Lower lobe of right lung (tissue), 2 donors: ENCODE measurements around the gene NRIP2. TPM values are rescaled to one million over a fixed set of nuclear protein-coding genes. Genes with fewer than 3 reads are reported as not detected.
A peak's percentile ranks its signal among the peaks of the same experiment; 100 is the strongest.

Experiments
- ATAC-seq, 2 donors: fragments of 200-7000 bp; cut with Tn5 transposase; one replicate each; pipeline ENCODE4 v1.9.1; 2020 to 2022; ENCODE audit warnings: mild to moderate bottlenecking in 2 of 2, moderate library complexity in 2 of 2
- DNase-seq: peaks from one replicate; pipeline ENCODE4 v3.0.0-alpha.2; 2020
- H3K27ac ChIP-seq: fragments of 200-600 bp; one replicate; pipeline ENCODE4 v1.8.0; 2022
- H3K27me3 ChIP-seq: fragments of 200-600 bp; one replicate; pipeline ENCODE4 v1.8.0; 2022; ENCODE audit warnings: low read depth
- H3K36me3 ChIP-seq: fragments of 200-600 bp; one replicate; pipeline ENCODE4 v1.8.0; 2022; ENCODE audit warnings: mild to moderate bottlenecking
- H3K4me1 ChIP-seq: fragments of 200-600 bp; one replicate; pipeline ENCODE4 v1.8.0; 2022
- H3K4me3 ChIP-seq: fragments of 200-600 bp; one replicate; pipeline ENCODE4 v1.8.0; 2022; ENCODE audit warnings: mild to moderate bottlenecking
- H3K9me3 ChIP-seq: fragments of 200-600 bp; one replicate; pipeline ENCODE4 v1.8.0; 2022
- intact Hi-C: fragments of 100-400 bp; cut with DNase I; formaldehyde crosslinking; loops from one replicate; pipeline ENCODE4 v1.11.0; 2022
- total RNA-seq: library from RNA; stranded (reverse); fragmentation: NEBNext Ultra II Directional; extraction: Animal tissue kit (Norgen Biotek cat#: 25700); gene quantifications from one replicate; pipeline ENCODE4 v1.2.1, GENCODE V29; 2021
- TF ChIP-seq, protein P1 (sequence below): fragments of 200-600 bp; IDR thresholded peaks from one replicate; pipeline ENCODE4 v1.8.0; 2022; ENCODE audit warnings: antibody characterized with exemption, mild to moderate bottlenecking
- donor health status: DM: no; HTN: yes; CAD: no; lungs with severe emphysema.

The NRIP2 gene
- total RNA-seq, 1 donor from 2014 or later = 0.77 TPM

DNA sequence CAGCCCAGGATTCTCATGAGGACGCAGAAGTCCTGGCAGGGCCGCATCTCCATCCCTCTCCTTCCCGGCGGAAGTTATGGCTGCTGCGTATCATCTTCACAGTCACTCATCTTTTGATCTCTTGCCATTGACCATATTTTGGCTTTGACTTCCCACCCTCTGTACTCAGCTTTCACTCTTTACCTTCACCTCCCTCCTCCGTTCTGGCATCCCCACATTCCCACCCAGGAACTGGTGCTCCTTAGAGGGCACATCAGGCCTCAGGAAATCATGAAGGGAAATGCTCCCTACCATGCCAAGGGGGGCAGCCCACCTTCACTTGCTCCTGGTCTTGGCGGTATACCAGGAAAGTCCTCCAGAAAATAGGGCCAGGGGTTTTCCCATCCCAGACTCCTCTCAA lies 20.7 kb upstream of the NRIP2 start:
- Histone ChIP-seq H3K27me3 (no peaks in the 10 kb centered on the region), H3K4me1 (no peaks in the 10 kb centered on the region), H3K4me3 (no peak overlapping the region), H3K9me3 (no peaks in the 10 kb centered on the region), H3K36me3 (no peaks in the 10 kb centered on the region), H3K27ac (no peak overlapping the region)
- intact Hi-C loops = no loop called here
- TF ChIP-seq, protein P1, sequence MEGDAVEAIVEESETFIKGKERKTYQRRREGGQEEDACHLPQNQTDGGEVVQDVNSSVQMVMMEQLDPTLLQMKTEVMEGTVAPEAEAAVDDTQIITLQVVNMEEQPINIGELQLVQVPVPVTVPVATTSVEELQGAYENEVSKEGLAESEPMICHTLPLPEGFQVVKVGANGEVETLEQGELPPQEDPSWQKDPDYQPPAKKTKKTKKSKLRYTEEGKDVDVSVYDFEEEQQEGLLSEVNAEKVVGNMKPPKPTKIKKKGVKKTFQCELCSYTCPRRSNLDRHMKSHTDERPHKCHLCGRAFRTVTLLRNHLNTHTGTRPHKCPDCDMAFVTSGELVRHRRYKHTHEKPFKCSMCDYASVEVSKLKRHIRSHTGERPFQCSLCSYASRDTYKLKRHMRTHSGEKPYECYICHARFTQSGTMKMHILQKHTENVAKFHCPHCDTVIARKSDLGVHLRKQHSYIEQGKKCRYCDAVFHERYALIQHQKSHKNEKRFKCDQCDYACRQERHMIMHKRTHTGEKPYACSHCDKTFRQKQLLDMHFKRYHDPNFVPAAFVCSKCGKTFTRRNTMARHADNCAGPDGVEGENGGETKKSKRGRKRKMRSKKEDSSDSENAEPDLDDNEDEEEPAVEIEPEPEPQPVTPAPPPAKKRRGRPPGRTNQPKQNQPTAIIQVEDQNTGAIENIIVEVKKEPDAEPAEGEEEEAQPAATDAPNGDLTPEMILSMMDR = no peak
- no peak for ATAC-seq
- no peak for DNase-seq

- H3K36me3 ChIP-seq = no peaks in the 10 kb centered on the region
- H3K4me1 ChIP-seq = no peaks in the 10 kb centered on the region
- intact Hi-C loops = no loop called here
- no peak for DNase-seq
- ATAC-seq = no peak
- no peaks in the 10 kb centered on the region for H3K27me3 ChIP-seq
- H3K9me3 ChIP-seq = no peaks in the 10 kb centered on the region
- H3K27ac ChIP-seq = no peak overlapping the region
- TF ChIP-seq, protein P1 = no peak
- no peak overlapping the region for H3K4me3 ChIP-seq
Measured at GRCh38 chr12:2854669-2855453, 20.0 kb upstream of the NRIP2 start.

GRCh38 chr12:2853626-2854025 lies 18.8 kb upstream of the NRIP2 start:
- DNase-seq (peak; percentile 84), ATAC-seq (peak; percentile 88 to 89)
- H3K27me3 ChIP-seq = no peaks in the 10 kb centered on the region
- H3K36me3 ChIP-seq = no peaks in the 10 kb centered on the region
- no peak overlapping the region for H3K27ac ChIP-seq
- no peak overlapping the region for H3K4me3 ChIP-seq
- TF ChIP-seq, protein P1 = peak; percentile 79
- no peaks in the 10 kb centered on the region for H3K4me1 ChIP-seq
- H3K9me3 ChIP-seq = no peaks in the 10 kb centered on the region
- intact Hi-C loops = no loop called here

- Histone ChIP-seq H3K4me1 (no peaks in the 10 kb centered on the region), H3K27ac (no peak overlapping the region), H3K9me3 (no peaks in the 10 kb centered on the region), H3K36me3 (peaks cover 4% of the 10 kb centered on the region), H3K4me3 (no peak overlapping the region), H3K27me3 (no peaks in the 10 kb centered on the region)
- intact Hi-C loops = no loop called here
- no peak for DNase-seq
- no peak for ATAC-seq
- TF ChIP-seq, protein P1 = no peak
Measured at GRCh38 chr12:2851931-2852330, 17.1 kb upstream of the NRIP2 start.

DNA sequence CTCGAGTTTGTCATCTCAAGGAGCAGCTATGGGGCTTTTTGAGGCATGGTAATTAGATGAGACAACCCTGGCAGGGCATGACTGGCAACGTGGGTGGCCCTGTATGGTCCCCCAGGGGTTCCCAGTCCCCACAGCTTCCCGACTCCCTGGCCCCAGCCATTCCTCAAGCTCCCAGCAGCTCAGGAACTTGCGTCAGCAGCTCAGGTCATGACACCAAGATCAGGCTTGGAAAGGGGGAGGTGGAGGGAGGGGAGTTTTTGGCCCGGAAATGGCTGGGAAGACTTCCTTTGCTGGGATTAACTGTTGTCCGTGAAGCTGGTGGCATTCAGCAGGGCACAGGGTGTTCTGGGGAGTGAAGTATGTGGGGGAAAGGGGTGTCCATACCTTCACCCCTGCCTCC lies 10.4 kb upstream of the NRIP2 start:
- H3K4me1 ChIP-seq = no peaks in the 10 kb centered on the region
- DNase-seq (no peak), ATAC-seq (peak in 1 of 2 donors; percentile 47)
- H3K4me3 ChIP-seq = no peak overlapping the region
- TF ChIP-seq, protein P1 = no peak
- no peaks in the 10 kb centered on the region for H3K9me3 ChIP-seq
- peaks cover 18% of the 10 kb centered on the region for H3K36me3 ChIP-seq
- intact Hi-C loops = no loop called here
- no peak overlapping the region for H3K27ac ChIP-seq
- no peaks in the 10 kb centered on the region for H3K27me3 ChIP-seq
